K562 (cell line): ENCODE data around the gene HMGA1. TPM values are rescaled to one million over a fixed set of nuclear protein-coding genes. Genes with fewer than 3 reads are reported as not detected.

ENCODE experiments used
- CBFA2T3 ChIP-seq: fragments of 450-650 bp; IDR thresholded peaks from 2 replicates; pipeline ENCODE4 v1.6.1; 2017
- FOSL1 ChIP-seq: fragments of 200-800 bp; sonication (Bioruptor generic); conservative IDR thresholded peaks from 2 replicates; pipeline ENCODE4 v1.6.1; 2016; ENCODE audit warnings: missing genetic modification characterization, missing compliant biosample characterization
- HBP1 ChIP-seq: fragments of 450-650 bp; formaldehyde crosslinking; IDR thresholded peaks from 2 replicates; pipeline ENCODE4 v1.4.0; 2022; ENCODE audit warnings: missing genetic modification characterization
- KLF16 ChIP-seq: IDR thresholded peaks from 2 replicates; pipeline ENCODE4 v1.6.1; 2016; ENCODE audit warnings: antibody characterized with exemption
- NR2C2 ChIP-seq, 2 experiments: fragments of 200-800 bp in 1 of 2; sonication (Bioruptor generic) in 1 of 2; sonication (generic) in 1 of 2; formaldehyde crosslinking in 1 of 2; IDR thresholded peaks; 2 replicates each; pipeline versions ENCODE4 v1.6.1 to v1.8.0; 2016 to 2022; ENCODE audit warnings: mild to moderate bottlenecking in 1 of 2, missing compliant biosample characterization in 1 of 2, missing genetic modification characterization in 1 of 2, missing genetic modification reagents in 1 of 2
- XRCC4 ChIP-seq: IDR thresholded peaks from one replicate; pipeline ENCODE4 v1.6.1; 2011; ENCODE audit not compliant: insufficient read depth, insufficient read length; ENCODE audit errors: extremely low read depth
- ZNF407 ChIP-seq: fragments of 450-650 bp; IDR thresholded peaks from 2 replicates; pipeline ENCODE4 v1.6.1; 2016; ENCODE audit warnings: low read depth
- ZNF408 ChIP-seq: fragments of 250-450 bp; sonication (Bioruptor Pico); IDR thresholded peaks from 2 replicates; pipeline ENCODE4 v1.4.0; 2020; ENCODE audit warnings: low read depth, mild to moderate bottlenecking, moderate library complexity
- polyA plus RNA-seq, 8 experiments: library from polyadenylated mRNA; depleted of rRNA in 4 of 8; stranded (reverse) in 5 of 8; unstranded in 3 of 8; fragments of >200 nt; fragmentation: Nextera tagmentation in 2 of 8; fragmentation: Illumina TruSeq in 1 of 8; extraction: Ambion mirVana in 2 of 8; extraction: Trizol in 1 of 8; gene quantifications; 2 replicates each; pipeline versions ENCODE4 v1.2.1 to v1.2.3, GENCODE V29; 2011 to 2014; ENCODE audit warnings: inconsistent platforms in 1 of 8, missing spikeins in 1 of 8
- total RNA-seq, 7 experiments: library from RNA; depleted of rRNA in 6 of 7; stranded (reverse); fragments of >200 nt in 6 of 7; fragmentation: Illumina TruSeq in 2 of 7; extraction: Trizol in 2 of 7; gene quantifications; 2 replicates each; pipeline versions ENCODE4 v1.2.1 to v1.2.3, GENCODE V29; 2011 to 2021; ENCODE audit warnings: low replicate concordance in 1 of 7
- TF ChIP-seq, protein P1 (sequence below): IDR thresholded peaks from 2 replicates; pipeline ENCODE4 v1.6.1; 2014; ENCODE audit warnings: antibody characterized with exemption
- TF ChIP-seq, protein P2 (sequence below): fragments of 450-650 bp; IDR thresholded peaks from 2 replicates; pipeline ENCODE4 v1.6.1; 2017; ENCODE audit warnings: antibody characterized with exemption, mild to moderate bottlenecking

Gene HMGA1
- total and polyA plus RNA-seq, 9 of the 15 experiments (the other 6 are each of a cell fraction or from before 2014, with no cell fraction given): 27.8 to 1,947 (median 594) TPM

DNA sequence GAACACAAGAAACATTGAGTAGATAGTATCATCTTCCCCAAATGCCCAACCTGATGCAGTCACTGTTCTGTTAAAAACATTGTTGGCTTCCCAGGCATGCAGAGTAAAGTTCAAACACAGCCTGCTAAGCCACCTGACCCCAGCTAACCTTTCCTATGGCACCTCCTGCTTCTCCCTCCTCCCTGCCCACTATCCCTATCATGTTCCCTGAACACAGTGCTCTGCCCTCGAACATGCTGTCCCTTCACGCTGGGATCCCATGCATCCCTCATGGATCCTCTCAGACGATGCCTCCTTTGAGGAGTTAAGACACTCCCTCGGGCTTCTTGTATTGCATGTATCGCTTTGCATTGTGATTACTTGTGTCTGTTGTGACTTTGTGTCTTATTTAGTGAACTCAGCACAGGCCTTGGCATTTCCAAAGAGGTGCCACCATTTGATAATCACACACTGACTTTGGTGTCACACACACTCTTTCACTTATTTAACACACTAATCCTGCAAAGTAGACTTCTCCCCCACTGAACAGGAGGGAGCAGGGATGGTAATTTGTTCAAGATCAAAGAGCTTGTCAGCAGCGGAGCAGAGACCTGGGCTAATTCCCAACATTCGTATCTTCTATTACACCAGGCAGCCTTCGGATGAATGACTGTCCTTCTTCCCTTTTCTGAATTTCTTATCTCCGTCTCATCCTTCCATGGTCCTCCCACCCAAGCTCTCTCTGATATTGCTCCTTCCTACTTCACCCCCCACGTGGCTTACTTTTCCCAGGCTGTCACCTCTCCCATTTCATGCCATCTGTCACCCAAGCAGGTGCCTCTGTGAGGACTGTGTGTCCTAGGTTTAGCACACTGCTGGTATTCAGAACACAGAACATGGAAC, 40.4 kb downstream of the HMGA1 start (continued):
- no peak for TF ChIP-seq ZNF407
- TF ChIP-seq, protein P1, sequence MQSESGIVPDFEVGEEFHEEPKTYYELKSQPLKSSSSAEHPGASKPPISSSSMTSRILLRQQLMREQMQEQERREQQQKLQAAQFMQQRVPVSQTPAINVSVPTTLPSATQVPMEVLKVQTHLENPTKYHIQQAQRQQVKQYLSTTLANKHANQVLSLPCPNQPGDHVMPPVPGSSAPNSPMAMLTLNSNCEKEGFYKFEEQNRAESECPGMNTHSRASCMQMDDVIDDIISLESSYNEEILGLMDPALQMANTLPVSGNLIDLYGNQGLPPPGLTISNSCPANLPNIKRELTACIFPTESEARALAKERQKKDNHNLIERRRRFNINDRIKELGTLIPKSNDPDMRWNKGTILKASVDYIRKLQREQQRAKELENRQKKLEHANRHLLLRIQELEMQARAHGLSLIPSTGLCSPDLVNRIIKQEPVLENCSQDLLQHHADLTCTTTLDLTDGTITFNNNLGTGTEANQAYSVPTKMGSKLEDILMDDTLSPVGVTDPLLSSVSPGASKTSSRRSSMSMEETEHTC: no peak
- peak; percentile 86 for TF ChIP-seq CBFA2T3
- peak; percentile 76; the same call in 1 of the 2 replicates for TF ChIP-seq KLF16
- TF ChIP-seq XRCC4: no peak
- TF ChIP-seq, protein P2, sequence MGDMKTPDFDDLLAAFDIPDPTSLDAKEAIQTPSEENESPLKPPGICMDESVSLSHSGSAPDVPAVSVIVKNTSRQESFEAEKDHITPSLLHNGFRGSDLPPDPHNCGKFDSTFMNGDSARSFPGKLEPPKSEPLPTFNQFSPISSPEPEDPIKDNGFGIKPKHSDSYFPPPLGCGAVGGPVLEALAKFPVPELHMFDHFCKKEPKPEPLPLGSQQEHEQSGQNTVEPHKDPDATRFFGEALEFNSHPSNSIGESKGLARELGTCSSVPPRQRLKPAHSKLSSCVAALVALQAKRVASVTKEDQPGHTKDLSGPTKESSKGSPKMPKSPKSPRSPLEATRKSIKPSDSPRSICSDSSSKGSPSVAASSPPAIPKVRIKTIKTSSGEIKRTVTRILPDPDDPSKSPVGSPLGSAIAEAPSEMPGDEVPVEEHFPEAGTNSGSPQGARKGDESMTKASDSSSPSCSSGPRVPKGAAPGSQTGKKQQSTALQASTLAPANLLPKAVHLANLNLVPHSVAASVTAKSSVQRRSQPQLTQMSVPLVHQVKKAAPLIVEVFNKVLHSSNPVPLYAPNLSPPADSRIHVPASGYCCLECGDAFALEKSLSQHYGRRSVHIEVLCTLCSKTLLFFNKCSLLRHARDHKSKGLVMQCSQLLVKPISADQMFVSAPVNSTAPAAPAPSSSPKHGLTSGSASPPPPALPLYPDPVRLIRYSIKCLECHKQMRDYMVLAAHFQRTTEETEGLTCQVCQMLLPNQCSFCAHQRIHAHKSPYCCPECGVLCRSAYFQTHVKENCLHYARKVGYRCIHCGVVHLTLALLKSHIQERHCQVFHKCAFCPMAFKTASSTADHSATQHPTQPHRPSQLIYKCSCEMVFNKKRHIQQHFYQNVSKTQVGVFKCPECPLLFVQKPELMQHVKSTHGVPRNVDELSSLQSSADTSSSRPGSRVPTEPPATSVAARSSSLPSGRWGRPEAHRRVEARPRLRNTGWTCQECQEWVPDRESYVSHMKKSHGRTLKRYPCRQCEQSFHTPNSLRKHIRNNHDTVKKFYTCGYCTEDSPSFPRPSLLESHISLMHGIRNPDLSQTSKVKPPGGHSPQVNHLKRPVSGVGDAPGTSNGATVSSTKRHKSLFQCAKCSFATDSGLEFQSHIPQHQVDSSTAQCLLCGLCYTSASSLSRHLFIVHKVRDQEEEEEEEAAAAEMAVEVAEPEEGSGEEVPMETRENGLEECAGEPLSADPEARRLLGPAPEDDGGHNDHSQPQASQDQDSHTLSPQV: peak; percentile 51
- TF ChIP-seq HBP1 (CRISPR knock-in tag): peak; percentile 82
- TF ChIP-seq ZNF408: no peak
- TF ChIP-seq NR2C2 (CRISPR knock-in tag; IDR thresholded peaks at IDR 0.05): no peak
- TF ChIP-seq NR2C2 (tag; IDR thresholded peaks at IDR 0.05): 0 out of 2 replicates have a peak, but pooled peaks have one; percentile 31
- TF ChIP-seq FOSL1 (tag): 0 out of 2 replicates have a peak, but pooled peaks have one; percentile 41
